B cell (primary cell): ENCODE data around the gene LRRC55.

ENCODE experiments used
- CTCF ChIP-seq: fragments of 200-600 bp; IDR thresholded peaks from one replicate; pipeline ENCODE4 v1.8.0; 2022; ENCODE audit warnings: antibody characterized with exemption, mild to moderate bottlenecking
- EZH2 ChIP-seq: IDR thresholded peaks from 2 replicates; pipeline ENCODE4 v1.6.1; 2012; ENCODE audit warnings: borderline replicate concordance, low read depth, mild to moderate bottlenecking, moderate library complexity, low read length; ENCODE audit not compliant: insufficient read depth, poor library complexity, severe bottlenecking

GRCh38 chr11:57240757-57241156 is 59.0 kb downstream of the LRRC55 start:
- TF ChIP-seq CTCF: no peak
- no peak for TF ChIP-seq EZH2
